Small intestine (tissue), 7 donors: ENCODE data around the gene TJAP1. TPM values are rescaled to one million over a fixed set of nuclear protein-coding genes. Genes with fewer than 3 reads are reported as not detected.

Source experiments
- DNase-seq, 2 donors: peaks; one replicate each; pipeline versions ENCODE4 v3.0.0 to v3.0.0-alpha.2; 2013
- FAIRE-seq: peaks from 2 replicates; lab custom pipeline; 2012; peaks lifted over from hg19 to GRCh38; lab: Jason Lieb, UNC
- H3K27ac ChIP-seq, 3 donors: one replicate each; pipeline ENCODE4 v1.5.1; 2013; ENCODE audit warnings: low read length in 2 of 3, mild to moderate bottlenecking in 2 of 3, control low read depth in 1 of 3, inconsistent platforms in 1 of 3, low read depth in 1 of 3, moderate library complexity in 1 of 3
- H3K27me3 ChIP-seq, 3 donors: one replicate each; pipeline ENCODE4 v1.6.1; 2013; ENCODE audit warnings: low read length in 3 of 3, inconsistent platforms in 1 of 3; ENCODE audit not compliant: control insufficient read depth in 3 of 3, insufficient read depth in 3 of 3
- H3K36me3 ChIP-seq, 3 donors: one replicate each; pipeline ENCODE4 v1.6.1; 2013; ENCODE audit warnings: low read length in 3 of 3, inconsistent platforms in 1 of 3, low read depth in 1 of 3, mild to moderate bottlenecking in 1 of 3, moderate library complexity in 1 of 3; ENCODE audit not compliant: control insufficient read depth in 3 of 3, insufficient read depth in 2 of 3
- H3K4me1 ChIP-seq, 3 donors: one replicate each; pipeline ENCODE4 v1.6.1; 2013; ENCODE audit warnings: low read length in 2 of 3, inconsistent platforms in 1 of 3, low read depth in 1 of 3, mild to moderate bottlenecking in 1 of 3, moderate library complexity in 1 of 3; ENCODE audit not compliant: control insufficient read depth in 3 of 3, insufficient read depth in 2 of 3
- H3K4me3 ChIP-seq, 3 donors: one replicate each; pipeline ENCODE4 v1.5.1; 2013; ENCODE audit warnings: low read length in 3 of 3, control low read depth in 1 of 3, inconsistent platforms in 1 of 3, low read depth in 1 of 3, mild to moderate bottlenecking in 1 of 3, moderate library complexity in 1 of 3
- H3K9me3 ChIP-seq, 2 donors: one replicate each; pipeline ENCODE4 v1.6.1; 2013; ENCODE audit warnings: low read depth in 1 of 2, low read length in 1 of 2; ENCODE audit not compliant: control insufficient read depth in 2 of 2, insufficient read depth in 1 of 2
- WGBS, 3 donors: extraction: QIAGEN DNeasy Blood & Tissue Kit; methylation state at CpG; one replicate each; pipeline ENCODE4 v1.1.7; 2013; 5-methylcytosine and 5-hydroxymethylcytosine counted together
- polyA plus RNA-seq, 4 donors: library from polyadenylated mRNA; stranded (reverse) in 3 of 4; unstranded in 1 of 4; fragments of 200-250 nt in 3 of 4; fragments of 120-200 nt in 1 of 4; gene quantifications; one replicate each; pipeline versions ENCODE4 v1.2.1 to v1.2.3, GENCODE V29; 2013
- donor health status: healthy with polysubstance abuse.
- donor health status: control.
- donor health status: control.
- donor health status: Bipolar disorder and iron deficiency.
- donor health status: healthy.

TJAP1 gene
- polyA plus RNA-seq, 4 donors = 17.2 to 34.5 (median 29.8) TPM

- WGBS, 3 donors = 33 to 56% (median 34%) methylated on average over 6 of the region's 6 CpGs
- Histone ChIP-seq H3K4me1 (peaks cover 13 to 44% (median 27%) of the 10 kb centered on the region in 3 donors), H3K27me3 (no peaks in the 10 kb centered on the region), H3K36me3 (peaks cover 0 to 48% (median 2%) of the 10 kb centered on the region in 3 donors), H3K27ac (no peak overlapping the region), H3K4me3 (no peak overlapping the region), H3K9me3 (no peaks in the 10 kb centered on the region)
- FAIRE-seq = no peak
- peak; percentile 74 to 78 for DNase-seq
Measured at GRCh38 chr6:43490523-43490939, 13.2 kb downstream of the TJAP1 start.

- Histone ChIP-seq H3K27me3 (no peaks in the 10 kb centered on the region), H3K9me3 (no peaks in the 10 kb centered on the region), H3K36me3 (peaks cover 0 to 57% (median 0%) of the 10 kb centered on the region in 3 donors), H3K4me3 (no peak overlapping the region), H3K4me1 (peaks cover 13 to 58% (median 27%) of the 10 kb centered on the region in 3 donors), H3K27ac (peak overlapping the region in 2 of 3 donors; percentile 79 to 93)
- 14 to 43% (median 36%) methylated on average over 10 of the region's 10 CpGs for WGBS, 3 donors
- FAIRE-seq (no peak), DNase-seq (peak; percentile 59 to 84)
Measured at GRCh38 chr6:43491750-43492661, 14.6 kb downstream of the TJAP1 start.

GRCh38 chr6:43492673-43493072 lies 15.3 kb downstream of the TJAP1 start:
- WGBS, 3 donors = 57 to 71% (median 66%) methylated on average over 3 of the region's 3 CpGs
- peaks cover 13 to 58% (median 27%) of the 10 kb centered on the region in 3 donors for H3K4me1 ChIP-seq
- H3K27me3 ChIP-seq = no peaks in the 10 kb centered on the region
- no peaks in the 10 kb centered on the region for H3K9me3 ChIP-seq
- FAIRE-seq (no peak), DNase-seq (no peak)
- H3K27ac ChIP-seq = peak overlapping the region in 2 of 3 donors; percentile 79 to 93
- peaks cover 0 to 63% (median 0%) of the 10 kb centered on the region in 3 donors for H3K36me3 ChIP-seq
- no peak overlapping the region for H3K4me3 ChIP-seq

GRCh38 chr6:43493230-43493629 lies 15.9 kb downstream of the TJAP1 start:
- peak overlapping the region in 2 of 3 donors; percentile 79 to 93 for H3K27ac ChIP-seq
- no peaks in the 10 kb centered on the region for H3K27me3 ChIP-seq
- peaks cover 0 to 69% (median 0%) of the 10 kb centered on the region in 3 donors for H3K36me3 ChIP-seq
- no peak overlapping the region for H3K4me3 ChIP-seq
- H3K4me1 ChIP-seq = peaks cover 13 to 57% (median 27%) of the 10 kb centered on the region in 3 donors
- DNase-seq = no peak
- no peaks in the 10 kb centered on the region for H3K9me3 ChIP-seq
- no peak for FAIRE-seq
- 36 to 68% (median 51%) methylated on average over 2 of the region's 2 CpGs for WGBS, 3 donors

- DNase-seq = peak; percentile 90 to 96
- WGBS, 3 donors = 25 to 73% (median 50%) methylated on average over 7 of the region's 7 CpGs
Measured at GRCh38 chr6:43493833-43494232, 16.5 kb downstream of the TJAP1 start.

GRCh38 chr6:43494321-43494720 lies 17.0 kb downstream of the TJAP1 start:
- Histone ChIP-seq H3K4me1 (peaks cover 13 to 53% (median 27%) of the 10 kb centered on the region in 3 donors), H3K27ac (peak overlapping the region; percentile 61 to 93 (median 70)), H3K9me3 (no peaks in the 10 kb centered on the region), H3K36me3 (peaks cover 0 to 71% (median 3%) of the 10 kb centered on the region in 3 donors), H3K27me3 (no peaks in the 10 kb centered on the region), H3K4me3 (no peak overlapping the region)
- no peak for DNase-seq
- FAIRE-seq = no peak
- 73 to 93% (median 82%) methylated on average over 6 of the region's 6 CpGs for WGBS, 3 donors

More at GRCh38 chr6:43493833-43494232, 16.5 kb downstream of the TJAP1 start:
- no peaks in the 10 kb centered on the region for H3K9me3 ChIP-seq
- H3K4me3 ChIP-seq = no peak overlapping the region
- no peaks in the 10 kb centered on the region for H3K27me3 ChIP-seq
- no peak for FAIRE-seq
- H3K4me1 ChIP-seq = peaks cover 13 to 53% (median 27%) of the 10 kb centered on the region in 3 donors
- peak overlapping the region; percentile 61 to 93 (median 79) for H3K27ac ChIP-seq
- peaks cover 0 to 71% (median 0%) of the 10 kb centered on the region in 3 donors for H3K36me3 ChIP-seq

GRCh38 chr6:43494766-43495165 lies 17.4 kb downstream of the TJAP1 start:
- FAIRE-seq (no peak), DNase-seq (no peak)
- WGBS, 3 donors = 91 to 94% (median 93%) methylated on average over 4 of the region's 4 CpGs
- Histone ChIP-seq H3K27me3 (no peaks in the 10 kb centered on the region), H3K36me3 (peaks cover 0 to 71% (median 4%) of the 10 kb centered on the region in 3 donors), H3K4me1 (peaks cover 13 to 53% (median 27%) of the 10 kb centered on the region in 3 donors), H3K27ac (peak overlapping the region in 1 of 3 donors; percentile 93), H3K9me3 (no peaks in the 10 kb centered on the region), H3K4me3 (no peak overlapping the region)

- peaks cover 13 to 53% (median 23%) of the 10 kb centered on the region in 3 donors for H3K4me1 ChIP-seq
- peak; percentile 45 to 61 for DNase-seq
- FAIRE-seq = no peak
Measured at GRCh38 chr6:43495409-43495941, 18.1 kb downstream of the TJAP1 start.

More at GRCh38 chr6:43495409-43495941, 18.1 kb downstream of the TJAP1 start:
- Histone ChIP-seq H3K4me3 (no peak overlapping the region), H3K27me3 (no peaks in the 10 kb centered on the region), H3K27ac (peak overlapping the region in 1 of 3 donors; percentile 17), H3K9me3 (no peaks in the 10 kb centered on the region), H3K36me3 (peaks cover 0 to 74% (median 8%) of the 10 kb centered on the region in 3 donors)
- WGBS, 3 donors = 76 to 81% (median 76%) methylated on average over 4 of the region's 4 CpGs
